Loucy (cell line): ENCODE measurements around the gene PRSS50.

Experiments
- EZH2phosphoT487 ChIP-seq: fragments of 200-600 bp; IDR thresholded peaks from 2 replicates; pipeline ENCODE4 v1.6.1; 2018; ENCODE audit warnings: antibody characterized with exemption, mild to moderate bottlenecking, moderate library complexity, borderline replicate concordance
- TF ChIP-seq, protein P1 (sequence below): fragments of 200-600 bp; sonication (generic); conservative IDR thresholded peaks from 2 replicates; pipeline ENCODE4 v1.5.1; 2014; ENCODE audit warnings: mild to moderate bottlenecking, antibody characterized with exemption, low read length

DNA sequence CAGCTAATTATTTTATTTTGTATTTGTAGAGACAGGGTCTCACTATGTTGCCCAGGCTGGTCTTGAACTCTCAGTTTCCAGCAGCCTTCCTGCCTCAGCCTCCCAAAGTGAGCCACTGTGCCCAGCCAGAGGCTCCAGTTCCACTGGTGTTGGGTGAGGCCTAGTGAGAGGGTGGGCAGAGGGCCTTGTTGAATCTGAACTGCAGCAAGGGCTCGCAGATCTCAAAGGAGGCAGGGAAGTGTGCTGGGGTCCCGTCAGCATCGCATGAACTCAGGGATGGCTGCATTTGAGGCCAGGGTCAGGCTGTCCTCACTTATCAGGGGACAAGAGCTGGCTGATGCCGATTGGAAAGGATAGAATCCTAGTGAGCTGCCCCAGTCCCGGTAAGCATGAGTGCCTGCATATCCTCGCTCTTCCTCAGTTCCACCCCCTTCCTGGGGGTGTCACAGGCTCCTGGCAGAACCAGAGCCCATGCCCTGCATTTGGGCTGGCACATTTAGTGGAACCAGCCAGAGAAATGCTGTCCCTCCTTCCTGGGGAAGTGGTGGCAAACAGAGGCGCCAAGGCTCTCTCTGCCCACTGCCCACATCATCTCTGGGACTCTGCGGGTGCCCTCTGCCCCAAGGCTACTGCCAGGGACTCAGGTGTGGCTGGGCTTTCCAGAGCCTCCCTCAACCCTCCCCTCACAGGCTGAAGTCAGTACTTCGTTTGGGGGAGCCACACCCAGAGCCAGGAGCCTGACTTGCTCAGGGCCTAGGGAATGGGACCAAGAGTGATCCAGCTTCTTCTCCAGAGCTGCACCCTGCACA lies 48.3 kb downstream of the PRSS50 start:
- TF ChIP-seq EZH2phosphoT487 = no peak
- TF ChIP-seq, protein P1, sequence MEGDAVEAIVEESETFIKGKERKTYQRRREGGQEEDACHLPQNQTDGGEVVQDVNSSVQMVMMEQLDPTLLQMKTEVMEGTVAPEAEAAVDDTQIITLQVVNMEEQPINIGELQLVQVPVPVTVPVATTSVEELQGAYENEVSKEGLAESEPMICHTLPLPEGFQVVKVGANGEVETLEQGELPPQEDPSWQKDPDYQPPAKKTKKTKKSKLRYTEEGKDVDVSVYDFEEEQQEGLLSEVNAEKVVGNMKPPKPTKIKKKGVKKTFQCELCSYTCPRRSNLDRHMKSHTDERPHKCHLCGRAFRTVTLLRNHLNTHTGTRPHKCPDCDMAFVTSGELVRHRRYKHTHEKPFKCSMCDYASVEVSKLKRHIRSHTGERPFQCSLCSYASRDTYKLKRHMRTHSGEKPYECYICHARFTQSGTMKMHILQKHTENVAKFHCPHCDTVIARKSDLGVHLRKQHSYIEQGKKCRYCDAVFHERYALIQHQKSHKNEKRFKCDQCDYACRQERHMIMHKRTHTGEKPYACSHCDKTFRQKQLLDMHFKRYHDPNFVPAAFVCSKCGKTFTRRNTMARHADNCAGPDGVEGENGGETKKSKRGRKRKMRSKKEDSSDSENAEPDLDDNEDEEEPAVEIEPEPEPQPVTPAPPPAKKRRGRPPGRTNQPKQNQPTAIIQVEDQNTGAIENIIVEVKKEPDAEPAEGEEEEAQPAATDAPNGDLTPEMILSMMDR = no peak
